ENCODE results near the gene CMSS1.
"Not testable (repeated sequence)": the region's sequence is repeated elsewhere in the genome, so short reads cannot be mapped to it uniquely, and the experiment has no call there.

CMSS1 gene

GRCh38 chr3:100184948-100185570, 367.4 kb downstream of the CMSS1 start:
- no peak for DNase-seq (ENCODE audit: low read depth)

GRCh38 chr3:100185847-100186246, 368.2 kb downstream of the CMSS1 start:
- DNase-seq (ENCODE audit: low read depth): no peak

DNA sequence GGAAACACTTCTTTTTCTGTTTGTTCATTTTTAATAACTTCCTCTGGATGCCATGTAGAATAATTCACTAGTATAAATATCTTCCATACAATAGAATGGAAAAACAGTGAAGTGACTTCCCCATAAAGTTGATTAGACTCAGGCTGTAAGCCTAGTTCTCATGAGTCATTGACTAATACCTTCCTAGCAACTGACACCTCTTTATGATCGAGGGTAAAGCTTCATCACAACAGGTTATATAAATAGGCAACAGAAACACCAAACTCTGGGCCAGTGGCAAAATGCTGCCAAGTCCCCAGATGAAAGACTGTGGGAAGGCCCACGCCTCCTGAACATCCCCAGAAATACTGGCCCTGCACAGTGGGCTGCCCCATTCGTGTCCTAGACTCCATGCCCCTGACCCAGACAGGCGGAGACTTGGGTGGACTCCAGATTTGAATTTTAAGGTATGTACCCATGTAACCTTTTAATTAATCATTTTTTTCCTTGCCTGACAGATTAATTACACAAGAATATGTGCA, 371.8 kb downstream of the CMSS1 start:
- no peak for DNase-seq (ENCODE audit: low read depth)

- no peak for DNase-seq (ENCODE audit: low read depth)
Measured at GRCh38 chr3:100195375-100195774, 377.7 kb downstream of the CMSS1 start.

DNA sequence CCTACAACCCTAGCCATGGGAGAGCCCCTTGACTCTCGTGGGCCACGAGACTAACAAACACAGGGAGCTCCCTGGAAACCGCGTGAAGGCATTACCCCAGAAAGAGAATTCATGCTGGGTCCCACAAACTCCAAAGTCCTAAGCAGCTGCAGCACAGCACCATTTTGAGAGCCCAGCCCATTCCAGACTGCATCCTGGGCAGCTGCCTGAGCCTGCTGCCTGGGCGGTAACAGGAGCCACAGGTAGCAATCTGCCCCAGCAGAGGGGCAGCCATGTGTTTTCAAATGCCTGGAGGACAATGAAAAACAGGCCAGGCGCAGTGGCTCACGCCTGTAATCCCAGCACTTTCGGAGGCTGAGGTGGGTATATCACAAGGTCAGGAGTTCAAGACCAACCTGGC, 380.2 kb downstream of the CMSS1 start:
- no peak for DNase-seq (ENCODE audit: low read depth)

- DNase-seq (ENCODE audit: low read depth): no peak
Measured at GRCh38 chr3:100198579-100199269, 381.1 kb downstream of the CMSS1 start.

- no peak for DNase-seq (ENCODE audit: low read depth)
Measured at GRCh38 chr3:100205171-100205570, 387.5 kb downstream of the CMSS1 start.

GRCh38 chr3:100206687-100207086, 389.0 kb downstream of the CMSS1 start:
- no peak for DNase-seq (ENCODE audit: low read depth)

GRCh38 chr3:100207886-100208285, 390.2 kb downstream of the CMSS1 start:
- no peak for DNase-seq (ENCODE audit: low read depth)

DNA sequence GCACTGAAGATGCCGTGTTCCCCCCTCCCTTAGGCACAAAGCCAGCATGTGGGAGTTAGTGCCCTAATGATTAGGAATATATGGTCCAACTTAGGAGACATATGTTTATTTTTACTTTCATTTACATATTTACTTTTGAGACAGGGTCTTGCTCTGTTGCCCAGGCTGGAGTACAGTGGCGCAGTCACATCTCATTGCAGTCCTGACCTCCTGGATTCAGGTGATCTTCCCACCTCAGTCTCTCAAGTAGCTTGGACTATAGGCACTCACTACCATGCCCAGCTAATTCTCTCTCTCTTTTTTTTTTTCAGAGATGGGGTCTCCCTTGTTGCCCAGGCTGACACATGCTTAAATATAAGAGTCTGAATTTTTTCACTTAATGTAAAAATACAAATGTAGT, 391.5 kb downstream of the CMSS1 start:
- no peak for DNase-seq (ENCODE audit: low read depth)

GRCh38 chr3:100209948-100210771, 392.5 kb downstream of the CMSS1 start:
- DNase-seq (ENCODE audit: low read depth): no peak

GRCh38 chr3:100210772-100211135, 393.1 kb downstream of the CMSS1 start:
- DNase-seq (ENCODE audit: low read depth): no peak

DNA sequence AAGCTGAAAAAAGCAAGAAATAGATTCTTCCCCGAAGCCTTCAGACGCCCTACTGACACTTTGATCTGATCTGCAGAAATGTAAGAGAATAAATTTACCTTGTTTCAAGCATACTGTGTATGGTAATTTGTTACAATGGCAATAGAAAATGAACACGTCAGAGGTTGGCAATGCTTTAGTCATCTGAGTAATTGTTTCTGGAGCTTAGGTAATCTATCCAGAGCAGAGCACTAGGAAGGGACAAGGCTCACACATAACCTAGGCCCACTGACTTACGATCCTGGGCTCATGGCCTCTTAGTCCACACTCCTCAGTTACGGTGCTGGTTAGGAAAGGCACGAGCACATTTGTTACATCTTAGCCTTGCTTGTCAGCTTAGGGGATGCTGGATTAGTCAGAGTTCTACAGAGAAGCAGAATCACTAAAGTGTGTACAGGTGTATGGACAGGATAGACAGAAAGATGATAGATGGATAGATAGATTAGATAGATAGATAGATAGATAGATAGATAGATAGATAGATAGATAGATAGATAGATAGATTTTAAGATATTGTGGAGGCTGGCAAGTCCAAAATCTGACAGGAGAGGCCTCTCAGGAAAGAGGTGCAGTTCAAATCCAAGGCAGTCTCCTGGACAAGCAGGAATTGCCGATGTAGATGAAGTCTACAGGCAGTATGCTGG, 396.4 kb downstream of the CMSS1 start:
- no peak for DNase-seq (ENCODE audit: low read depth)

GRCh38 chr3:100214574-100214964, 396.9 kb downstream of the CMSS1 start:
- no peak for DNase-seq (ENCODE audit: low read depth)

- no peak for DNase-seq (ENCODE audit: low read depth)
Measured at GRCh38 chr3:100216713-100217112, 399.1 kb downstream of the CMSS1 start.

GRCh38 chr3:100221159-100221558, 403.5 kb downstream of the CMSS1 start:
- no peak for DNase-seq (ENCODE audit: low read depth)

- no peak for DNase-seq (ENCODE audit: low read depth)
Measured at GRCh38 chr3:100225193-100225592, 407.5 kb downstream of the CMSS1 start.

DNA sequence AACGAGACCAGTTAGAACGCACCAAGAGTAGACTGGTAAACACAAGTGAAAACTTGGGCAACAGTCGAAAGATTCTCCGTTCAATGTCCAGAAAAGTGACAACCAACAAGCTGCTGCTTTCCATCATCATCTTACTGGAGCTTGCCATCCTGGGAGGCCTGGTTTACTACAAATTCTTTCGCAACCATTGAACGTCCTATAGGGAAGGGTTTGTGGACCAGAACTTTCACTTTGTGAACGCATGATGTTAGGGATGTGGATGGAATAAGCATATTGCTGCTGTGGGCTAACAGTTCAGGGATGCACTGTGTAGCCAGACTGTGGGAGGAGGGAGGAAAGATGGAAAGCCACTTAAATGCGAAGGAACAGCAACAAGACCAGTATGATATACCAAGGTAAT, 408.2 kb downstream of the CMSS1 start:
- DNase-seq (ENCODE audit: low read depth): no peak

GRCh38 chr3:100226712-100227429, 409.2 kb downstream of the CMSS1 start:
- DNase-seq (ENCODE audit: low read depth): no peak

GRCh38 chr3:100227511-100227921, 409.9 kb downstream of the CMSS1 start:
- no peak for DNase-seq (ENCODE audit: low read depth)

DNA sequence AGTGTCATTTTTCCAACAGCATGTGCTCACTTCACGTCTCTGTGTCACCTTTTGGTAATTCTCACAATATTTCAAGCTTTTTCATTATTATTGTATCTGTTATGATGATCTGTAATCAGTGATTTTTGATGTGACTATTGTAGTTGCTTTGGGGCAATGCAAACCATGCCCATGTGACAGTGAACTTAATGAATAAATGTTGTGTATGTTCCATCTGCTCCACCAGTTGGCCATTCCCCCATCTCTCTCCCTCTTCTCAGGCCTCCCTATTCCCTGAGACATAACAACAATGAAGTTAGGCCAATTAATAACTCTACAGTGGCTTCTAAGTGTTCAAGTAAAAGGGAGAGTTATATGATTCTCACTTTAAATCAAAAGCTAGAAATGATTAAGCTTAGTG, 410.6 kb downstream of the CMSS1 start:
- DNase-seq (ENCODE audit: low read depth): no peak

DNA sequence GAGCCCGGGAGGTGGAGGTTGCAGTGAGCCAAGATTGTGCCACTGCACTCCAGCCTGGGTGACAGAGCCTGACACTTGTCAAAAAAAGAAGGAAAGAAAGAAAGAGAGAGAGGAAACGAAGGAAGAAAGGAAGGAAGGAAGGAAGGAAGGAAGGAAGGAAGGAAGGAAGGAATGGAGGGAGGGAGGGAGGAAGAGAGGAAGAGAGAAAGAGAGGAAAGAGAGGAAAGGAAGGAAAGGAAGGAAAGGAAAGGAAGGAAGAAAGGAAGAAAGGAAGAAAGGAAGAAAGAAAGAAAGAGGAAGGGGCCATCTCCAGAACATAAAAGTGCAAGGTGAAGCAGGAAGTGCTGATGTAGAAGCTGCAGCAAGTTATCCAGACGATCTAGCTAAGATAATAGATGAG, 411.5 kb downstream of the CMSS1 start:
- not testable (repeated sequence) for DNase-seq (ENCODE audit: low read depth)
